ENCODE data around the gene PYGM. TPM values are rescaled to one million over a fixed set of nuclear protein-coding genes. Genes with fewer than 3 reads are reported as not detected.

The PYGM gene
- total and polyA plus RNA-seq, 2 experiments from 2014 or later = 1.5 to 3.9 TPM

DNA sequence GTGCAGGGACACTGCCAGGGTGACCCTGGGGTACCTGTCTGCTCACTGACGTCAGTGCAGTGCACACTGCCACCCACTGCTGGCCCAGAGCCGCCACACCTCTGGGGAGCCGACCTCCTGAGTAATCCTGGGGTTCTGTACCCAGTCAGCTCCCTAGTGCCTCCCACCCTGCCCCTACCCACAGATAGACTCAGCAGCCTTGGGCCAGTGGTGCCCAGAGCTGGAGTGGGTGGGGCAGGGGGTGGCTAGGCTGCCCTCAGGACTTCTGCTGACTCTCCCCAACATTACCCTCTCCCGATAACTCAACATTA, 42.6 kb downstream of the PYGM start:
- peaks cover 49% of the 10 kb centered on the region for H3K27me3 ChIP-seq (ENCODE audit: insufficient read depth)
- no peak overlapping the region for H3K27ac Mint-ChIP-seq

DNA sequence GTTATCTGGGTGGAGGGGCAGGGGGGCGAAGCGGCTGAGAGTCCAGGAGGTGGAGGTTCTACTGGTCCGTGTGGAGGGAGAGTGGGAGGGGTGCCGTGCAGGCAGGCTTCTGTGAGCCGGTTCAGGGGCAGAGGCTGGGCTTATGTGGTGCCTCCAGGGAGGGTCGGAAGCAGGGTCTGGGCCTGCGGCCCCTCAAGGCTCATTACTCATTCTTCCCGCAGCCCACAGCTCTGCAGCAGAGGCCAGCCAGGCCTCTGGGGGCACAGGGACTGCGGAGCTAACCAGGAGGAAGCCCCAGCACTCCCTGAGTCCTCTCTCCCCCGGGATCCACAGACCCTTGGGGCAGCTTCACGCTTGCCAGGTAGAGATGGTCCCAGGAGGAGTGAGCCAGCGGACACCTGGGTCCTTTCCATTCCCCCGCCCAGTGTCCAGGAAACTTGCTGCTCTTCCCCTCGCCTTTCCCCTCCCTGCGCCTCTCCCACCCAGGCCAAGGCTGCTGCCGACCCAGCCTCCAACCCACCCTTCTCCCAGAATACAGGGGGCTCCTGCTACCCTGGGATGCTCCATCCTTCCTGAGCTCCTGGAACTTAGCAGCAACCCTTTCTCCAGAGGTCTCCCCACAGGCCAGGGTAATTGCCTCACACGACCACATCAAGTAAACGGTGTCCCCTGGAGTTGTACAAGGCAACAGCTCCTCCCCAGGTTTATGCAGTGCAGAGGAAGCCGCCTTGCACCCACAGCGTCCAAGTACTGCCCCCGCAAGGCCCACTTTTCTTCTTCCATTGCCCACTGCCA, 43.1 kb downstream of the PYGM start:
- H3K27me3 Mint-ChIP-seq (ENCODE audit: insufficient read depth, low read depth, poor library complexity) = peaks cover 53% of the 10 kb centered on the region
- H3K9me3 Mint-ChIP-seq = no peaks in the 10 kb centered on the region
- peaks cover 49% of the 10 kb centered on the region for H3K27me3 ChIP-seq (ENCODE audit: insufficient read depth)
- DNase-seq (ENCODE audit: low spot score) (no peak), ATAC-seq (peak; percentile 4; the same call in 1 of the 3 replicates)
- no peaks in the 10 kb centered on the region; the same call in 2 of the 3 replicates for H3K36me3 Mint-ChIP-seq (ENCODE audit: low read depth)
- no peak overlapping the region for H2AFZ ChIP-seq
- peaks cover 54% of the 10 kb centered on the region for H3K4me1 Mint-ChIP-seq
- no peak overlapping the region for H3K27ac Mint-ChIP-seq
- peaks cover 9% of the 10 kb centered on the region for H3F3A ChIP-seq (replicated peaks; ENCODE audit: low read depth)
- no peaks in the 10 kb centered on the region for H3K79me2 ChIP-seq (replicated peaks; ENCODE audit: insufficient read depth)
- H3K4me2 ChIP-seq = 0 out of 2 replicates have a peak overlapping the region, but pooled peaks have one; percentile 20
- H4K20me1 ChIP-seq (replicated peaks; ENCODE audit: insufficient read depth) = peaks cover 5% of the 10 kb centered on the region; the same call in 1 of the 2 replicates
- no peak overlapping the region for H3K27ac ChIP-seq (ENCODE audit: low read depth)
- no peak overlapping the region for H3K4me3 ChIP-seq
- no peak overlapping the region for H3K4me3 Mint-ChIP-seq
- no peaks in the 10 kb centered on the region for H3K36me3 ChIP-seq (ENCODE audit: insufficient read depth)
- no peaks in the 10 kb centered on the region for H3K9me2 ChIP-seq (ENCODE audit: insufficient read depth)
- H3K4me1 ChIP-seq (ENCODE audit: insufficient read depth) = peaks cover 26% of the 10 kb centered on the region
- TF ChIP-seq NANOG (IDR thresholded peaks at IDR 0.05; ENCODE audit: borderline replicate concordance) = no peak
- TF ChIP-seq ZNF114 (CRISPR knock-in tag; IDR thresholded peaks at IDR 0.05) = no peak
- TF ChIP-seq, protein P1, sequence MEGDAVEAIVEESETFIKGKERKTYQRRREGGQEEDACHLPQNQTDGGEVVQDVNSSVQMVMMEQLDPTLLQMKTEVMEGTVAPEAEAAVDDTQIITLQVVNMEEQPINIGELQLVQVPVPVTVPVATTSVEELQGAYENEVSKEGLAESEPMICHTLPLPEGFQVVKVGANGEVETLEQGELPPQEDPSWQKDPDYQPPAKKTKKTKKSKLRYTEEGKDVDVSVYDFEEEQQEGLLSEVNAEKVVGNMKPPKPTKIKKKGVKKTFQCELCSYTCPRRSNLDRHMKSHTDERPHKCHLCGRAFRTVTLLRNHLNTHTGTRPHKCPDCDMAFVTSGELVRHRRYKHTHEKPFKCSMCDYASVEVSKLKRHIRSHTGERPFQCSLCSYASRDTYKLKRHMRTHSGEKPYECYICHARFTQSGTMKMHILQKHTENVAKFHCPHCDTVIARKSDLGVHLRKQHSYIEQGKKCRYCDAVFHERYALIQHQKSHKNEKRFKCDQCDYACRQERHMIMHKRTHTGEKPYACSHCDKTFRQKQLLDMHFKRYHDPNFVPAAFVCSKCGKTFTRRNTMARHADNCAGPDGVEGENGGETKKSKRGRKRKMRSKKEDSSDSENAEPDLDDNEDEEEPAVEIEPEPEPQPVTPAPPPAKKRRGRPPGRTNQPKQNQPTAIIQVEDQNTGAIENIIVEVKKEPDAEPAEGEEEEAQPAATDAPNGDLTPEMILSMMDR (conservative IDR thresholded peaks at IDR 0.05; ENCODE audit: low read depth in 2 of 2) = no peak
- no peak for TF ChIP-seq POLR2AphosphoS5 (IDR thresholded peaks at IDR 0.05; ENCODE audit: low read depth)
- TF ChIP-seq, protein P2, sequence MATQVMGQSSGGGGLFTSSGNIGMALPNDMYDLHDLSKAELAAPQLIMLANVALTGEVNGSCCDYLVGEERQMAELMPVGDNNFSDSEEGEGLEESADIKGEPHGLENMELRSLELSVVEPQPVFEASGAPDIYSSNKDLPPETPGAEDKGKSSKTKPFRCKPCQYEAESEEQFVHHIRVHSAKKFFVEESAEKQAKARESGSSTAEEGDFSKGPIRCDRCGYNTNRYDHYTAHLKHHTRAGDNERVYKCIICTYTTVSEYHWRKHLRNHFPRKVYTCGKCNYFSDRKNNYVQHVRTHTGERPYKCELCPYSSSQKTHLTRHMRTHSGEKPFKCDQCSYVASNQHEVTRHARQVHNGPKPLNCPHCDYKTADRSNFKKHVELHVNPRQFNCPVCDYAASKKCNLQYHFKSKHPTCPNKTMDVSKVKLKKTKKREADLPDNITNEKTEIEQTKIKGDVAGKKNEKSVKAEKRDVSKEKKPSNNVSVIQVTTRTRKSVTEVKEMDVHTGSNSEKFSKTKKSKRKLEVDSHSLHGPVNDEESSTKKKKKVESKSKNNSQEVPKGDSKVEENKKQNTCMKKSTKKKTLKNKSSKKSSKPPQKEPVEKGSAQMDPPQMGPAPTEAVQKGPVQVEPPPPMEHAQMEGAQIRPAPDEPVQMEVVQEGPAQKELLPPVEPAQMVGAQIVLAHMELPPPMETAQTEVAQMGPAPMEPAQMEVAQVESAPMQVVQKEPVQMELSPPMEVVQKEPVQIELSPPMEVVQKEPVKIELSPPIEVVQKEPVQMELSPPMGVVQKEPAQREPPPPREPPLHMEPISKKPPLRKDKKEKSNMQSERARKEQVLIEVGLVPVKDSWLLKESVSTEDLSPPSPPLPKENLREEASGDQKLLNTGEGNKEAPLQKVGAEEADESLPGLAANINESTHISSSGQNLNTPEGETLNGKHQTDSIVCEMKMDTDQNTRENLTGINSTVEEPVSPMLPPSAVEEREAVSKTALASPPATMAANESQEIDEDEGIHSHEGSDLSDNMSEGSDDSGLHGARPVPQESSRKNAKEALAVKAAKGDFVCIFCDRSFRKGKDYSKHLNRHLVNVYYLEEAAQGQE (IDR thresholded peaks at IDR 0.05; ENCODE audit: unreplicated experiment) = no peak
- no peak for TF ChIP-seq ZNF331 (CRISPR knock-in tag; IDR thresholded peaks at IDR 0.05; ENCODE audit: low read depth)
- TF ChIP-seq EZH2phosphoT487 (IDR thresholded peaks at IDR 0.05; ENCODE audit: unreplicated experiment) = no peak

More for the DNA sequence above, 42.6 kb downstream of the PYGM start:
- H3K4me2 ChIP-seq = no peak overlapping the region
- no peak; the same call in 2 of the 3 replicates for ATAC-seq
- H3K4me1 Mint-ChIP-seq = peaks cover 53% of the 10 kb centered on the region
- no peak overlapping the region for H3K4me3 ChIP-seq
- H3K79me2 ChIP-seq (replicated peaks; ENCODE audit: insufficient read depth) = no peaks in the 10 kb centered on the region
- H3K9me3 Mint-ChIP-seq = no peaks in the 10 kb centered on the region
- peaks cover 9% of the 10 kb centered on the region for H3F3A ChIP-seq (replicated peaks; ENCODE audit: low read depth)
- no peak overlapping the region for H3K4me3 Mint-ChIP-seq
- peaks cover 53% of the 10 kb centered on the region for H3K27me3 Mint-ChIP-seq (ENCODE audit: insufficient read depth, low read depth, poor library complexity)
- H3K36me3 ChIP-seq (ENCODE audit: insufficient read depth) = no peaks in the 10 kb centered on the region
- TF ChIP-seq, protein P1 (conservative IDR thresholded peaks at IDR 0.05; ENCODE audit: low read depth in 2 of 2) = peak in 1 of 2 experiments; percentile 22; a peak in 1 of 4 replicates
- TF ChIP-seq ZNF114 (CRISPR knock-in tag; IDR thresholded peaks at IDR 0.05) = no peak
- no peak for TF ChIP-seq EZH2phosphoT487 (IDR thresholded peaks at IDR 0.05; ENCODE audit: unreplicated experiment)
- no peak for DNase-seq (ENCODE audit: low spot score)
- no peaks in the 10 kb centered on the region; the same call in 2 of the 3 replicates for H3K36me3 Mint-ChIP-seq (ENCODE audit: low read depth)
- peaks cover 5% of the 10 kb centered on the region; the same call in 1 of the 2 replicates for H4K20me1 ChIP-seq (replicated peaks; ENCODE audit: insufficient read depth)
- no peaks in the 10 kb centered on the region for H3K9me2 ChIP-seq (ENCODE audit: insufficient read depth)
- H3K4me1 ChIP-seq (ENCODE audit: insufficient read depth) = peaks cover 28% of the 10 kb centered on the region
- H2AFZ ChIP-seq = no peak overlapping the region
- H3K27ac ChIP-seq (ENCODE audit: low read depth) = no peak overlapping the region

Measured in GM23338 (cell line).